Activated CD4-positive, alpha-beta T cell treated with anti-CD3 and anti-CD28 coated beads, Interleukin-2, amount 10 ng/mL, durations not matched to agents 7 days and 5 days (primary cell): ENCODE results near the gene FCRL3. TPM values are rescaled to one million over a fixed set of nuclear protein-coding genes. Genes with fewer than 3 reads are reported as not detected.

Experiments used
- CTCF ChIA-PET: fragments of 350-600 bp; sonication (Branson Sonifier 250); formaldehyde crosslinking; loops from one replicate; lab custom pipeline; 2021; ENCODE audit warnings: antibody characterized with exemption; lab: Charles Lee
- POLR2A ChIA-PET: fragments of 350-600 bp; sonication (Branson Sonifier 250); formaldehyde crosslinking; loops from one replicate; lab custom pipeline; 2021; ENCODE audit warnings: antibody characterized with exemption; lab: Charles Lee
- DNase-seq: peaks from one replicate; pipeline ENCODE4 v3.0.0-alpha.2; 2020
- H3K27ac Mint-ChIP-seq: one replicate; pipeline ENCODE4 v1.8.0; 2021; ENCODE audit warnings: mild to moderate bottlenecking, moderate library complexity, mixed read lengths
- H3K27me3 Mint-ChIP-seq: one replicate; pipeline ENCODE4 v1.8.0; 2021; ENCODE audit warnings: mixed read lengths
- H3K36me3 Mint-ChIP-seq: one replicate; pipeline ENCODE4 v1.8.0; 2021; ENCODE audit warnings: low read depth, mixed read lengths
- H3K4me1 Mint-ChIP-seq: one replicate; pipeline ENCODE4 v1.8.0; 2021; ENCODE audit warnings: mixed read lengths
- H3K4me3 Mint-ChIP-seq: one replicate; pipeline ENCODE4 v1.8.0; 2021; ENCODE audit warnings: mild to moderate bottlenecking, moderate library complexity, mixed read lengths
- H3K9me3 Mint-ChIP-seq: one replicate; pipeline ENCODE4 v1.8.0; 2021; ENCODE audit warnings: mixed read lengths
- total RNA-seq, 2 experiments: library from RNA; stranded (reverse); gene quantifications; one replicate each; pipeline ENCODE4 v1.2.3, GENCODE V29; 2021

FCRL3 gene
- total RNA-seq, 2 experiments from 2014 or later = 0.10 to 0.20 TPM

DNA sequence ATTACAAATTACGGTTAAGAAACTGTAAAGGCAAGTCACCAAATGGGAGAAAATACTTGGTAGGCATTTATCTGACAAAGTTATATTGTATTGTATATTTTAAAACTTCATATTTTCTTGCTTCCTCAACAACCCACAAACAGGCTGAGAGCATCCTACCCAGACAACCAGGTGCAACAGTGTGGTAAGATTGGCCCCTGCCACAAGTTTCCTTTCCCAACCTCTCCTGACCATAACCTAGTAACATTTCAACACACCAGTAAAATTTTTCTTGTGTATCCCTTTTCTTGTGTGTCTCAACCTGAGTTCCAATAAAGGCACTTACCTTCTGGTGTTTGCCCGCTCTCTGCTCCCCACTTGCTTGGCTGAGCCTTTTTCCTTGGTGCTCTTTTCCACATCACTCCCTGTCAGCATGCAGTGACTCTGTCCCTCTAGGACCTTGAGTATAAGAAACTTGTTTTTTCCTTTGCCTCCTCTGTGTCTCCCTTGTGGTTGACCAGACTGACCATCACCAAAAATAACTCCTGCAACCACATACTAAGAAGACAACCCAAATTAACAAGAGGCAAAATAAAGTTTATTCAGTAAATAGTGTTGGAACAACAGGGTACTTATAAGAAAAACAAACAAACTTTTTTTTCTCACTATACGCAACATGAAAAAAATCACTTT, 40.9 kb downstream of the FCRL3 start:
- CTCF ChIA-PET = no interaction called here
- H3K27ac Mint-ChIP-seq = no peak overlapping the region
- H3K36me3 Mint-ChIP-seq = no peaks in the 10 kb centered on the region
- POLR2A ChIA-PET = no interaction called here
- no peak overlapping the region for H3K4me3 Mint-ChIP-seq
- peaks cover 36% of the 10 kb centered on the region for H3K27me3 Mint-ChIP-seq
- DNase-seq = no peak
- H3K9me3 Mint-ChIP-seq = no peaks in the 10 kb centered on the region
- H3K4me1 Mint-ChIP-seq = peaks cover 4% of the 10 kb centered on the region

- Mint-ChIP-seq H3K27me3 (peaks cover 34% of the 10 kb centered on the region), H3K36me3 (no peaks in the 10 kb centered on the region), H3K9me3 (no peaks in the 10 kb centered on the region), H3K27ac (no peak overlapping the region), H3K4me1 (peaks cover 4% of the 10 kb centered on the region), H3K4me3 (no peak overlapping the region)
- POLR2A ChIA-PET = no interaction called here
- no peak for DNase-seq
- CTCF ChIA-PET = no interaction called here
These were observed 42.0 kb downstream of the FCRL3 start for GRCh38 chr1:157658571-157658970.

DNA sequence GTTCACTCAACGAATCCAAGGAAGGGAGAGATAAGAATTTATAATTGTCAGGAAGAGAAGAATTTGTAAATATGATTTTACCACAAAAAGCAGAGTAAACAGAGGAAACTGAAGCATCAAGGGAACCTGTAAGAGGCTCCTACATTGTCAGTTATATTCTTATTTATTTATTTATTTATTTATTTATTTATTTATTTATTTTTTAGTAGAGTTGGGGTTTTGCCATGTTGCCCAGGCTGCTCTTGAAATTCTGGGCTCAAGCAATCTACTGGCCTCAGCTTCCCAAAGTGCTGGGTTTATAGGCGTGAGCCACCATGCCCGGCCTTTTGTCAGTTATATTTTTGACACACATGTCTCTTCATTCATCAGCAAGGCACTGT, 47.1 kb downstream of the FCRL3 start:
- CTCF ChIA-PET = no interaction called here
- Mint-ChIP-seq H3K27me3 (peaks cover 32% of the 10 kb centered on the region), H3K9me3 (no peaks in the 10 kb centered on the region), H3K4me1 (peaks cover 6% of the 10 kb centered on the region), H3K27ac (no peak overlapping the region), H3K36me3 (no peaks in the 10 kb centered on the region), H3K4me3 (no peak overlapping the region)
- POLR2A ChIA-PET = no interaction called here
- no peak for DNase-seq

DNA sequence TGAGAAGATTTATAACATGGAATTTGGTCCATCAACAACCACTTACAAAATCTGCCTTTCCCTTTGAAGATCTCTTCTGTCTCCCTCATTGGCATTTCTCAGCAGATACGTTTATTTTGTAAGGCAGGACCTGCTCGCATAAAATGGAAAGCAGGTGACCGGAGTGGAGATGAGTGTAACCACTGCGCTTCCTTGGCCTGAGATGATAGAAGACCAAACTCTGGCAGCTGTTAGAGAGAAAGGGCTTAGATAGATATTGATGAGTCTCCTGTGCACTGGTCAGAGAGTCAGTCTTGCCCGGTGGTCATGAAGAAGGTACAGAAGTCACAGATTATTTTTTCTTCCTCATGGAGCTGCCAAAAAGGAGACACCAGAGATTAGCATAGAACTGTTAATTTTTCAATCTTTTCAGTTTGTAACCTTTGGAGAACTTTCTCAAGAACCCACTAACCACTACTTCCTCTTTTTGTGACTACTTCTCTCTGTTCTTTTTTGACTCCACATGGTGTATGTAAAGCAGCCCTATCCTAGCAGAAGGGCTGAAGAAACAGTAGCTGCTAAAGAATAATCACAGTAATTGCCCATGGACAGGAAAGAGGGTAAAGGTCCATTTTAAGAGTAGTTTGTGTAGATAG, 47.6 kb downstream of the FCRL3 start:
- H3K9me3 Mint-ChIP-seq = no peaks in the 10 kb centered on the region
- no peak overlapping the region for H3K4me3 Mint-ChIP-seq
- ChIA-PET POLR2A (no interaction called here), CTCF (no interaction called here)
- H3K27me3 Mint-ChIP-seq = peaks cover 28% of the 10 kb centered on the region
- peaks cover 6% of the 10 kb centered on the region for H3K4me1 Mint-ChIP-seq
- DNase-seq = no peak
- H3K27ac Mint-ChIP-seq = no peak overlapping the region
- no peaks in the 10 kb centered on the region for H3K36me3 Mint-ChIP-seq

GRCh38 chr1:157648317-157648716, 52.3 kb downstream of the FCRL3 start:
- Mint-ChIP-seq H3K4me3 (no peak overlapping the region), H3K36me3 (no peaks in the 10 kb centered on the region), H3K9me3 (no peaks in the 10 kb centered on the region), H3K27me3 (peaks cover 19% of the 10 kb centered on the region), H3K27ac (no peak overlapping the region), H3K4me1 (peaks cover 5% of the 10 kb centered on the region)
- POLR2A ChIA-PET = no interaction called here
- CTCF ChIA-PET = no interaction called here
- no peak for DNase-seq

- Mint-ChIP-seq H3K36me3 (no peaks in the 10 kb centered on the region), H3K4me3 (no peak overlapping the region), H3K9me3 (no peaks in the 10 kb centered on the region), H3K4me1 (no peaks in the 10 kb centered on the region), H3K27me3 (peaks cover 6% of the 10 kb centered on the region), H3K27ac (no peak overlapping the region)
- ChIA-PET CTCF (no interaction called here), POLR2A (no interaction called here)
- no peak for DNase-seq
These were observed 54.4 kb downstream of the FCRL3 start for GRCh38 chr1:157646144-157646543.

DNA sequence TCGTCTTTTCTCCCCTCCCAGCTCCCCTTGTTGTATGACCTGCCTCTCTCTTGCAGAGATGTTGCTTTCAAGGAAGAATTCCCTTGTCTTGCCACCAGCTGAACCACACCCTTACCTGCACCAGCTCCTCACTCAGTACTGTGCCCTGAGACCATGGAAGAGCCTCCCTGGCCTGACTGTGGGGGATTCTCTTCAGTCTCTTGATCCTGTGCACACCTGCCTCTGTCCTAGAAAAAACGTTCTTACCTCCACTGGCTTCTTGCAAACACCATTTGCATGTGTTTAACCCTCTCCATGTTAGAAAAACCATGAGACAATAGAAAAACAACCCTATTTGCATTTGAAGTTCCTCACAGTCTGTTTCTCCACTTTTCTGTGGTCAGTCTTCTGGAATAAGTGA, 59.4 kb downstream of the FCRL3 start:
- H3K27me3 Mint-ChIP-seq = peaks cover 5% of the 10 kb centered on the region
- H3K4me1 Mint-ChIP-seq = no peaks in the 10 kb centered on the region
- ChIA-PET POLR2A (no interaction called here), CTCF (no interaction called here)
- H3K9me3 Mint-ChIP-seq = no peaks in the 10 kb centered on the region
- H3K4me3 Mint-ChIP-seq = no peak overlapping the region
- H3K27ac Mint-ChIP-seq = no peak overlapping the region
- H3K36me3 Mint-ChIP-seq = no peaks in the 10 kb centered on the region
- no peak for DNase-seq

DNA sequence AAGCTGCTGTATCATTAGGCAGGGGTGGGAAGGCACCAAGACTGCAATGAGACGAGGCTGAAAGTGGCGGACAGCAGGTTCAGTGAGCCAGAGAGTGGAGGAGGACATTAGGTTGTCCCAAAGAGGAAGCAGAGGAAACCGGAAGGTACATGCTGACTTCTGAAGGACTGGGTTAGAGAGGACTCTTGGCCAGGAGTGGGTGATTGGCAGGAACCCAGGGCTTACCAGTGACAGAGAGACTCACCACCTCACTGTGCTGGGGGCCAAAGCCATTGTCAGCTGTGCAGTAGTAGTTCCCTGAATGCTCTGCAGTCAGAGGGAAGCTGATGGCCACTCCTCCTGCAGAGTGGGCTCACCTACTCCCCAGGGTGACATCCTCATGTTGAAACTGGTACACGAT, 60.8 kb downstream of the FCRL3 start:
- CTCF ChIA-PET = no interaction called here
- peaks cover under 1% of the 10 kb centered on the region for H3K27me3 Mint-ChIP-seq

GRCh38 chr1:157628773-157629172, 71.8 kb downstream of the FCRL3 start:
- CTCF ChIA-PET = no interaction called here
- H3K27me3 Mint-ChIP-seq = peaks cover 36% of the 10 kb centered on the region
- no peak overlapping the region for H3K27ac Mint-ChIP-seq
- H3K4me3 Mint-ChIP-seq = no peak overlapping the region
- H3K4me1 Mint-ChIP-seq = peaks cover 9% of the 10 kb centered on the region
- POLR2A ChIA-PET = no interaction called here
- H3K9me3 Mint-ChIP-seq = no peaks in the 10 kb centered on the region
- DNase-seq = no peak
- H3K36me3 Mint-ChIP-seq = no peaks in the 10 kb centered on the region

More for the DNA sequence above, 60.8 kb downstream of the FCRL3 start:
- no peaks in the 10 kb centered on the region for H3K36me3 Mint-ChIP-seq
- no peak for DNase-seq
- H3K4me1 Mint-ChIP-seq = no peaks in the 10 kb centered on the region
- no peaks in the 10 kb centered on the region for H3K9me3 Mint-ChIP-seq
- no peak overlapping the region for H3K4me3 Mint-ChIP-seq
- POLR2A ChIA-PET = no interaction called here
- no peak overlapping the region for H3K27ac Mint-ChIP-seq

Other genes starting within 250 kb of the FCRL3 start
- gene FCRL5, start 148.3 kb downstream of the FCRL3 start, total RNA-seq = not detected
- gene FCRL4, start 102.7 kb downstream of the FCRL3 start, total RNA-seq = not detected
- not detected for gene FCRL2, start 76.4 kb upstream of the FCRL3 start, total RNA-seq
- gene FCRL1, start 119.4 kb upstream of the FCRL3 start, total RNA-seq = under 1 TPM in 1 of 2 experiments, not detected in 1; 0.22 TPM
- not detected for gene CD5L, start 141.0 kb upstream of the FCRL3 start, total RNA-seq